Measurements from ENCODE around the gene ABTB2. TPM values are rescaled to one million over a fixed set of nuclear protein-coding genes. Genes with fewer than 3 reads are reported as not detected.
A peak's percentile ranks its signal among the peaks of the same experiment; 100 is the strongest.

ABTB2 gene
- total and polyA plus RNA-seq, 2 of the 8 experiments (the other 6 are each of a cell fraction or from before 2014, with no cell fraction given), result 7.7 to 10.2 TPM

DNA sequence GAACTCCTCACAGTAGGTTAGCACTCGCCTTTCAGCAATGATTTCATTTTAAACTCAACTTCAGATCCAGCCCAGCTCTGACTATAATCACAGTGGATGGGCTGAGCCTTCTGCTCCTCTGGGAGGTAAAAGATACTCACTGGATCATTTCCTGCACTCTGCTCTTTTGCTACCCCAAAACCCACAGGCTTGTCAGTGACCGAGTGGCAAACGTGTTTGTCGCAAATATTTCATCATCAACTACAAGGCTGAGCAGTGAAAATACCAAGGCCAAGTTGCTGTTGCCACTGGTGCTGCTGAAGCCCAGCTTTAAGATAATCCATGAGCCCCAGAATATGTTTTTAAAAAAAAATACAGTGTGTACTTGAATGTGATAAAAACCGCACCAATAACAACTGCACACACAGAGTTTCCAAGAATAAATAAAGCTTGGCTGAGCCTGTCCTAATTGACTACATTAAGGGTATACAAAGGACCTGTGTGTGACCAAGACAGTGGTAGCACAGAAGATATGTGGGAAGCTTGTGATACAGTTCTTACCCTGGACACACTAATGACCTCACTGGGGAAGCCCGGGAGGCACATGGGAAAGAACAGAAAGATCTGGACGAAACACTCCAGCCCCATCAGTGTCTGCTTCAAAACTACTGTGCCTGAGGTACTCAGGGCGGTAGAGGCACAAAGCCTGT lies 41.3 kb downstream of the ABTB2 start:
- no peak overlapping the region for H3K9ac ChIP-seq (replicated peaks in 1 of 4; ENCODE audit: extremely low read depth in 1 of 4, low read depth in 3 of 4, low read length in 3 of 4)
- H3K4me2 ChIP-seq (ENCODE audit: insufficient read depth in 1 of 2, low read depth in 2 of 2, low read length in 2 of 2), result no peak overlapping the region
- H3K27me3 ChIP-seq (replicated peaks in 1 of 4; ENCODE audit: control insufficient read depth in 3 of 4, extremely low read depth in 1 of 4, insufficient read depth in 3 of 4, low read length in 3 of 4), result no peaks in the 10 kb centered on the region
- no peaks in the 10 kb centered on the region for H3K79me1 ChIP-seq (ENCODE audit: low read depth, low read length)
- H2AFZ ChIP-seq (ENCODE audit: low read length), result no peak overlapping the region
- H3K27ac ChIP-seq (ENCODE audit: low read depth, low read length), result no peak overlapping the region
- no peak overlapping the region for H3K56ac ChIP-seq (replicated peaks; ENCODE audit: insufficient read length, low read depth, low read length)
- no peak overlapping the region for H2AK5ac ChIP-seq (ENCODE audit: low read depth, low read length)
- peak overlapping the region; percentile 49; the same call in 1 of the 2 replicates for H2BK5ac ChIP-seq (ENCODE audit: low read depth, low read length)
- CTCF ChIA-PET (ENCODE audit: partially characterized antibody), result no interaction called here
- H3K23me2 ChIP-seq (ENCODE audit: low read depth, low read length), result no peaks in the 10 kb centered on the region
- no peak overlapping the region for H3K4me3 ChIP-seq (ENCODE audit: extremely low read depth in 1 of 4, insufficient read depth in 2 of 4, low read depth in 3 of 4, low read length in 4 of 4)
- POLR2A ChIA-PET (ENCODE audit: partially characterized antibody), result no interaction called here
- no peak overlapping the region for H2BK20ac ChIP-seq (ENCODE audit: low read length)
- H2BK120ac ChIP-seq (replicated peaks; ENCODE audit: low read depth, low read length), result no peak overlapping the region
- no peak overlapping the region for H3K4ac ChIP-seq (replicated peaks; ENCODE audit: insufficient read length, low read depth, low read length)
- WGBS, 2 experiments (ENCODE audit: extremely low coverage in 1 of 2, insufficient coverage in 1 of 2, insufficient read length in 1 of 2, insufficient replicate concordance in 2 of 2, low coverage in 1 of 2, low lambda C conversion rate in 2 of 2, missing lambda C conversion rate in 1 of 2), result 89% methylated on average over 8 of the region's 8 CpGs; no CpG with 5 or more reads in 1 of the 2 experiments
- H4K8ac ChIP-seq (ENCODE audit: extremely low read depth, insufficient read depth, low read length), result no peak overlapping the region
- FAIRE-seq (no peak), DNase-seq (ENCODE audit: low read depth in 1 of 2, low spot score in 2 of 2) (no peak)
- no peaks in the 10 kb centered on the region for H3K79me2 ChIP-seq (ENCODE audit: control insufficient read depth in 1 of 2, insufficient read depth in 2 of 2, low read length in 2 of 2)
- H2BK15ac ChIP-seq (ENCODE audit: low read length), result no peak overlapping the region
- H4K91ac ChIP-seq (replicated peaks; ENCODE audit: insufficient read length, low read length), result no peak overlapping the region
- H3K23ac ChIP-seq (ENCODE audit: insufficient read length), result no peak overlapping the region
- H3K36me3 ChIP-seq (ENCODE audit: control insufficient read depth in 2 of 4, insufficient read depth in 4 of 4, low read length in 3 of 4), result no peaks in the 10 kb centered on the region
- peak overlapping the region; percentile 2; the same call in 1 of the 2 replicates for H2BK12ac ChIP-seq (ENCODE audit: low read depth, low read length)
- H3K18ac ChIP-seq (ENCODE audit: extremely low read depth, low read length), result no peak overlapping the region
- peaks cover 0 to 7% (median 3%) of the 10 kb centered on the region in 4 experiments; a peak in 4 of 7 replicates for H3K4me1 ChIP-seq (replicated peaks in 1 of 4; ENCODE audit: control insufficient read depth in 3 of 4, insufficient read depth in 4 of 4, low read length in 3 of 4)
- H3K9me3 ChIP-seq (ENCODE audit: insufficient read depth in 2 of 2, low read depth in 1 of 2, low read length in 1 of 2), result no peaks in the 10 kb centered on the region
- no peak overlapping the region for H4K5ac ChIP-seq (ENCODE audit: insufficient read length, low read depth, low read length)
- H4K20me1 ChIP-seq (replicated peaks in 1 of 2; ENCODE audit: control insufficient read depth in 1 of 2, insufficient read depth in 2 of 2, low read length in 2 of 2), result no peaks in the 10 kb centered on the region
- H3K14ac ChIP-seq (ENCODE audit: insufficient read length), result no peak overlapping the region
- TF ChIP-seq TBP (IDR thresholded peaks at IDR 0.05; ENCODE audit: low read depth, low read length) (no peak), EGR1 (IDR thresholded peaks at IDR 0.05; ENCODE audit: borderline replicate concordance, low read depth, low read length) (no peak), GTF2F1 (IDR thresholded peaks at IDR 0.05; ENCODE audit: borderline replicate concordance, low read depth, low read length) (no peak), SP4 (IDR thresholded peaks at IDR 0.05; ENCODE audit: low read length) (no peak), MAFK (IDR thresholded peaks at IDR 0.05; ENCODE audit: low read depth, low read length) (no peak), KDM5A (IDR thresholded peaks at IDR 0.05; ENCODE audit: low read length) (no peak), GABPA (IDR thresholded peaks at IDR 0.05; ENCODE audit: borderline replicate concordance, insufficient read depth, low read length) (no peak), BCL11A (IDR thresholded peaks at IDR 0.05; ENCODE audit: low read depth in 2 of 2, low read length in 2 of 2) (no peak), YY1 (IDR thresholded peaks at IDR 0.05; ENCODE audit: low read depth, low read length) (no peak), SUZ12 (IDR thresholded peaks at IDR 0.05; ENCODE audit: low read length) (no peak)
- TF ChIP-seq, protein P1, sequence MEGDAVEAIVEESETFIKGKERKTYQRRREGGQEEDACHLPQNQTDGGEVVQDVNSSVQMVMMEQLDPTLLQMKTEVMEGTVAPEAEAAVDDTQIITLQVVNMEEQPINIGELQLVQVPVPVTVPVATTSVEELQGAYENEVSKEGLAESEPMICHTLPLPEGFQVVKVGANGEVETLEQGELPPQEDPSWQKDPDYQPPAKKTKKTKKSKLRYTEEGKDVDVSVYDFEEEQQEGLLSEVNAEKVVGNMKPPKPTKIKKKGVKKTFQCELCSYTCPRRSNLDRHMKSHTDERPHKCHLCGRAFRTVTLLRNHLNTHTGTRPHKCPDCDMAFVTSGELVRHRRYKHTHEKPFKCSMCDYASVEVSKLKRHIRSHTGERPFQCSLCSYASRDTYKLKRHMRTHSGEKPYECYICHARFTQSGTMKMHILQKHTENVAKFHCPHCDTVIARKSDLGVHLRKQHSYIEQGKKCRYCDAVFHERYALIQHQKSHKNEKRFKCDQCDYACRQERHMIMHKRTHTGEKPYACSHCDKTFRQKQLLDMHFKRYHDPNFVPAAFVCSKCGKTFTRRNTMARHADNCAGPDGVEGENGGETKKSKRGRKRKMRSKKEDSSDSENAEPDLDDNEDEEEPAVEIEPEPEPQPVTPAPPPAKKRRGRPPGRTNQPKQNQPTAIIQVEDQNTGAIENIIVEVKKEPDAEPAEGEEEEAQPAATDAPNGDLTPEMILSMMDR (IDR thresholded peaks at IDR 0.05; ENCODE audit: control extremely low read depth in 1 of 3, insufficient read depth in 1 of 3, low read depth in 1 of 3, low read length in 3 of 3), result no peak
